Measurements from ENCODE around the gene CENPT.

GRCh38 chr16:67893743-67894399 lies 46.4 kb upstream of the CENPT start:
- TF ChIP-seq CTCF (IDR thresholded peaks at IDR 0.05) (no peak), EZH2 (IDR thresholded peaks at IDR 0.05; ENCODE audit: borderline replicate concordance, insufficient read depth, low read depth, low read length, poor library complexity, severe bottlenecking) (no peak)
